RWPE1 (cell line): ENCODE results near the gene TNFRSF1A.

Experiments used
- CTCF ChIA-PET: fragments of 350-600 bp; sonication (Branson Sonifier 250); formaldehyde crosslinking; extraction: SDS; loops from one replicate; lab custom pipeline; 2021; lab: Yijun Ruan, JAX
- POLR2A ChIA-PET: fragments of 400-600 bp; formaldehyde crosslinking; extraction: SDS; loops from one replicate; lab custom pipeline; 2020; ENCODE audit warnings: antibody characterized with exemption; ENCODE audit not compliant: low non-redundant PET; lab: Yijun Ruan, JAX
- DNase-seq: peaks from one replicate; pipeline ENCODE4 v3.0.0; 2012; ENCODE audit warnings: low spot score
- H3K27ac ChIP-seq: fragments of 450-650 bp; 2 replicates; pipeline ENCODE4 v1.5.1; 2017
- CTCF ChIP-seq: fragments of 450-650 bp; conservative IDR thresholded peaks from 2 replicates; pipeline ENCODE4 v1.5.1; 2017; ENCODE audit warnings: low read depth, mild to moderate bottlenecking

TNFRSF1A gene

GRCh38 chr12:6327229-6328041 is 14.4 kb downstream of the TNFRSF1A start:
- H3K27ac ChIP-seq, result peak overlapping the region; percentile 42
- CTCF ChIA-PET, result interaction anchor here (1.0 kb wide), 1 partner anchor 47 kb away, joined by 4 read pairs; no protein-coding TSS in a partner anchor
- no peak for DNase-seq
- no peak for TF ChIP-seq CTCF
- POLR2A ChIA-PET, result no interaction called here

- peak overlapping the region; percentile 81 for H3K27ac ChIP-seq
- CTCF ChIA-PET, result interaction anchor here (0.6 to 1.1 kb wide), 4 partner anchors 9 to 139 kb away, joined by 3 to 6 read pairs (median 4); no protein-coding TSS in a partner anchor
- no peak for TF ChIP-seq CTCF
- POLR2A ChIA-PET, result no interaction called here
- no peak for DNase-seq
These were observed 15.3 kb downstream of the TNFRSF1A start for GRCh38 chr12:6326316-6327228.

DNA sequence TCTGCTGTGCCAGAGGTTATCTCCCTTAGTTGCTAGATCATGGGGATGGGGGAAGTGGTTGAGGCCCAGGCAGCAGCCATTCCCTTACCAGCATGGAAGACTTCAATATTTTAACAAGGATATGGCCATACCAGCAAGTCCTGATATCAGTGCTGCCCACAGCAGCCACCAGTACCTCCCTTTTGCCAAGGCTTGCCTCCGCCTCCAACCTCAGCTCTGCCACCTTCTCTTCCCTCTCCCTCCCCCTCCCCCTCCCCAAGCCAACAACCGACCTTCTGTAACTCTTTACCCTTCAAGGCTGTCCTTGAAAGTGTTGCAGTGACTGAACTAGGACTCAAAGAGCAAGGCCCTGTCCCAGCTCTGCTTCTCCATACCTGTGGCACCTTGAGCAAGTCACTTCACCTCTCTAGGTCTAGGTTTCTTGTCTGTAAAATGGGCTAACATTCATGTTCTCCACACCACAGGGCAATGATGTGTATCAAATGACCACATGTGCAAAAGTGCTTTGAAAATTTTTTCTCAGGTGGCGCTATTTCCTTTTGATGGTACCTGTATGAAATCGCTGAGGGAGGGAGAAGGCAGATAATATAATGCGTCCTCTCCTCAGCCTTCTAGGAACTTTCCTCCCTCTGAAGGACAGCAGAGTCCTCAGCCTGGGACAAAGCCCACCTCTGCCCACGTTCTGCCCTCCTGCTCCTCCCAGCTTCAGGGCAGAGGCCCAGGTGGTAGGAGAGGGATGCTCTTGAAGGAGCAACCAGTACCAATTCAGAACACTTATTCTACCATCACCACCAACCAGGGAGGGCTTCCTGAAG is 16.7 kb downstream of the TNFRSF1A start:
- POLR2A ChIA-PET, result no interaction called here
- CTCF ChIA-PET, result no interaction called here
- DNase-seq, result no peak
- peak overlapping the region; percentile 81 for H3K27ac ChIP-seq
- TF ChIP-seq CTCF, result no peak

- CTCF ChIA-PET, result interaction anchor here (0.6 to 1.2 kb wide), 3 partner anchors 11 to 18 kb away, joined by 3 read pairs; partner anchors contain the start of gene TNFRSF1A
- TF ChIP-seq CTCF, result no peak
- POLR2A ChIA-PET, result no interaction called here
- H3K27ac ChIP-seq, result peak overlapping the region; percentile 81
- no peak for DNase-seq
These were observed 17.7 kb downstream of the TNFRSF1A start for GRCh38 chr12:6323995-6324711.

DNA sequence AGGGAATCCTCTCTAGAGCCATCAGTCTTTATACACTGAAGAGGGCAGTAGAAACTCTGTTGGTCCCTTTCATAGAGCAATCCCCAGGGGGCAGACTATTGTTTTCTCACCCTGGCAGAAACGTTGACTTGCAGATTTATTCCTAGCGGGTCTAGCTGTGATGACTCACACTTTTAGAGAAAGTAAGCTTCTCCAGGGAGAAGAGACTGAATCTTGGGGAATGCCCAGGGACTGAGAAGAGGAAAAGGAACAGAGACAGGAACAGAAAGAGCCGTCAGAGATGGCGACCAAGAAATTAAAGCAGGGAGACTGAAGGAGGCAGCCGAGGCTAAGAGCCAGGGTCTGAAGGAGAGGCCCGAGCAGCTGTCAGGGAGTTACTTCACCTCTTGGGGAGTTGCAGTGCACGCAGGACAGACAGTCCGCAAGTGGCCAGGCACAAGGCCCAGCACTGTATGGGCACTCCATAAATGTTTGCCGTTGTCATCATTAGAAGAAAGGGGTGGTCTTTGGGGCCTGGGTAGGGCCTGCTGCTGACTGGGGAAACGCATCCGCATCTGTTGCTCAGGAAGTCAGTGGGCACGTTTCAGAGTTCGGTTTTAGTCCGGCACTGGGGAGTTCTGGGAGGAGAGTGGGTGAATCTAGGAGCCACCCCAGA is 18.4 kb downstream of the TNFRSF1A start:
- H3K27ac ChIP-seq, result peak overlapping the region; percentile 81
- POLR2A ChIA-PET, result no interaction called here
- peak; percentile 74 for DNase-seq
- TF ChIP-seq CTCF, result no peak; the same call in 1 of the 2 replicates
- CTCF ChIA-PET, result interaction anchor here (0.6 to 1.2 kb wide), 6 partner anchors 10 to 28 kb away, joined by 3 to 5 read pairs (median 3); partner anchors contain the start of gene TNFRSF1A
